Sigmoid colon (tissue), 4 donors: Measurements from ENCODE around the gene IGSF21.

ENCODE experiments used
- CTCF ChIP-seq, 4 experiments: fragments of 450-650 bp in 3 of 4; fragments of 200-600 bp in 1 of 4; IDR thresholded peaks; one replicate each; pipeline ENCODE4 v1.5.1; 2016 to 2019; ENCODE audit warnings: antibody characterized with exemption in 4 of 4, mild to moderate bottlenecking in 3 of 4, moderate library complexity in 2 of 4
- POLR2A ChIP-seq, 2 donors: fragments of 450-650 bp; IDR thresholded peaks; one replicate each; pipeline ENCODE4 v1.6.1; 2016; ENCODE audit warnings: antibody characterized with exemption in 2 of 2, mild to moderate bottlenecking in 2 of 2, moderate library complexity in 2 of 2
- POLR2AphosphoS5 ChIP-seq, 4 donors: sonication (generic); formaldehyde crosslinking; IDR thresholded peaks; one replicate each; pipeline ENCODE4 v1.6.1; 2017; ENCODE audit warnings: antibody characterized with exemption in 4 of 4

- TF ChIP-seq CTCF (IDR thresholded peaks at IDR 0.05) (no peak), POLR2A (IDR thresholded peaks at IDR 0.05) (no peak), POLR2AphosphoS5 (IDR thresholded peaks at IDR 0.05) (no peak)
Measured at GRCh38 chr1:18145851-18146618, 38.4 kb downstream of the IGSF21 start.
